GM21737 (cell line): ENCODE results near the gene FSTL4.

Source experiments
- ATAC-seq: cut with Tn5 transposase; IDR thresholded peaks from one replicate; pipeline ENCODE4 v1.9.1; 2021; ENCODE audit warnings: mild to moderate bottlenecking, moderate library complexity; ENCODE audit not compliant: unreplicated experiment

Gene FSTL4

GRCh38 chr5:133155326-133155969 lies 456.9 kb downstream of the FSTL4 start:
- ATAC-seq: no peak

DNA sequence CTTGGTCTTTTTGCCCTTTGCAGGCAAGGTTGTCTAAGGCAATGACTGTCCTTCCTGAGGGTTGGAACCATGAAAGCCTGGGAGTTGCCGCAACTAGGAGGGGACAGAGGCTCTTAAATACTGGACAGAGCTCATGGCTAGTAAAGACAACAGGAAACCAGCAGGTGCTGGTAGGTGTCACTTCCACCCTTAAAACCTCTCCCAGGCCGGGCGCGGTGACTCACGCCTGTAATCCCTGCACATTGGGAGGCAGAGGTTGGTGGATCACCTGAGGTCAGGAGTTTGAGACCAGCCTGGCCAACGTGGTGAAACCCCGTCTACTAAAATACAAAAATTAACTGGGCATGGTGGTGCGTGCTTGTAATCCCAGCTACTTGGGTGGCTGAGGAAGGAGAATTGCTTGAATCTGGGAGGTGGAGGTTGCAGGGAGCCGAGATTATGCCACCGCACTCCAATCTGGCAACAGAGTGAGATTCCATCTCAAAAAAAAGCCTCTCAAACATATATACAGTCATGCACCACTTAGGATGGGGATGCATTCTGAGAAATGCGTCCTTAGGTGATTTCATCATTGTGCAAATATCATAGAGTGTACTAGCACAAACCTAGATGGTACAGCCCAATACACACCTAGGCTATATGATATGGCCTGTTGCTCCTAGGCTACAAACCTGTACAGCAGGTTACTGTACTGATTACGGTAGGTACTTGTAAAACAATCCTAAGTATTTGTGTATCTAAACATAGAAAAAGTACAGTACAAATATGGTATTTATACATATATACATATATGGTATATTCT lies 457.9 kb downstream of the FSTL4 start:
- ATAC-seq: no peak

GRCh38 chr5:133150909-133151544 lies 461.3 kb downstream of the FSTL4 start:
- no peak for ATAC-seq

DNA sequence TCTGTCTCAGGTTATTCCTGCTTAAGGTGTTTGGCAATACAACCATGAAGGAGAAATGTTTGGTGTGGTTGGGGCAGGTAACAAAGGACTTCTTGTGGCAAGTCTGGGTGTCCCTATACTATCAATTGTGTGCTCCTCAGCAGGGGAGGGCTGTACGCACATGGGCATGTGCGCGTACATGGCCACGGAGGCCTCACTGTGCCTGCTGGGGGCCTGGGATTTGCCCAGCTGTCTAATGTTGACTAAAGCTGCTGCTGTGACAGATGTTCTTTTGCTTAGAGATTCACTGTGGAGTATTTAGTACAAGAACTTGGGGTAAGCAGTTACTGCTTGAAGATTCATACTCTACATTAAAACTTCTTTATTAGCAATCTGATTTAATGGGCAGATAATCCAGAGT lies 463.0 kb downstream of the FSTL4 start:
- no peak for ATAC-seq

DNA sequence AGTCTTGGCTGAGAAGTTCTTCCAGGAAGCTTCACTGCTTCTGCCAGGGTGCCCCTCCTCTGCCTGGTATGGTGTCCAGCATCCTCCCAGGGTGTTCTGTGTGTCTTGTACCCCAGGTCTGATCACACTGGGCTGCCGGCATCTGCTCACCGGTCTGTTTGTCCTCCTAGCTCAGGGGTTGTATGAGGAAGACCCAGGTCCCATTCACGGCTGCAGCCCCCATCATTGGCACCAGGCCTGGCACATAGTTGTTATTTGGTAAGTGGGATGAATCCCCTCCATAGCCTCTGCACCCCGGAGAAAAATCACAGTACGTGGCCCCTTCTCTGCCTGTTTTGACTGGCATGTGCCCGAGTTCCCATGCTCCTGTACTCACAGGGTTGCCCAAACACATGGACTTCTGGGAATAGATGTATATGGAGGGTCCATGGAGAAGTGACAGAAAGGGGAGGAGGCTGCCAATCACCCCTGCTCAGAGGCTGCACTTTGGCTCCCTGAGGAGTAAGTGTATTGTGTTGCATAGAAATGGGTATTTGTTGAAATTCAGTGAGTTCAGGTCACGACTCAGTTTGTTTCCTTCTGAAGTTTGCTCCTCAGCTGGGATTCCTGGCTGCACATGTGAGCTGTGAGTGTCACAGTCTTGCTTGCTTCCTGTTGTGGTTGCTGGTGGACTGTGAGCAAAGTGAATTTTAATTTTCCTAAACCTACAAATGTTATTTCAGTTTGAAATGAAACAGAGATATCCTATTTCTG lies 464.4 kb downstream of the FSTL4 start:
- no peak for ATAC-seq

GRCh38 chr5:133147411-133147810 lies 464.9 kb downstream of the FSTL4 start:
- no peak for ATAC-seq
